Uterus (tissue), 4 donors: ENCODE results near the gene MAPRE3. TPM values are rescaled to one million over a fixed set of nuclear protein-coding genes. Genes with fewer than 3 reads are reported as not detected.

Source experiments
- DNase-seq, 2 donors: peaks; one replicate each; pipeline ENCODE4 v3.0.0-alpha.2; 2019 to 2020
- H3K27ac ChIP-seq, 2 donors: fragments of 200-600 bp; sonication (generic); 1 replicate in 1 of 2; 2 replicates in 1 of 2; pipeline ENCODE4 v1.5.1; 2016 to 2018
- H3K27me3 ChIP-seq, 2 donors: fragments of 200-600 bp; sonication (generic); one replicate each; pipeline ENCODE4 v1.5.1; 2018 to 2019; ENCODE audit warnings: control low read depth in 1 of 2
- H3K36me3 ChIP-seq, 2 donors: fragments of 200-600 bp; sonication (generic); one replicate each; pipeline ENCODE4 v1.5.1; 2019; ENCODE audit warnings: control low read depth in 1 of 2
- H3K4me1 ChIP-seq, 2 donors: fragments of 200-600 bp; sonication (generic); one replicate each; pipeline ENCODE4 v1.5.1; 2018 to 2019; ENCODE audit warnings: control low read depth in 1 of 2
- H3K4me3 ChIP-seq, 2 donors: fragments of 200-600 bp; sonication (generic); 1 replicate in 1 of 2; 2 replicates in 1 of 2; pipeline ENCODE4 v1.5.1; 2018 to 2019; ENCODE audit warnings: mild to moderate bottlenecking in 1 of 2
- H3K9me3 ChIP-seq, 2 donors: fragments of 200-600 bp; sonication (generic); one replicate each; pipeline ENCODE4 v1.5.1; 2019; ENCODE audit warnings: control low read depth in 1 of 2
- CTCF ChIP-seq, 4 experiments: fragments of 200-600 bp in 2 of 4; fragments of 450-650 bp in 2 of 4; sonication (generic) in 2 of 4; IDR thresholded peaks; one replicate each; pipeline ENCODE4 v1.5.1; 2016 to 2019; ENCODE audit warnings: antibody characterized with exemption in 4 of 4, mild to moderate bottlenecking in 2 of 4, moderate library complexity in 1 of 4
- POLR2A ChIP-seq, 2 donors: fragments of 450-650 bp; IDR thresholded peaks; one replicate each; pipeline ENCODE4 v1.6.1; 2016; ENCODE audit warnings: antibody characterized with exemption in 2 of 2, mild to moderate bottlenecking in 1 of 2, moderate library complexity in 1 of 2
- intact Hi-C: fragments of 100-400 bp; cut with DNase I; formaldehyde crosslinking; loops from one replicate; pipeline ENCODE4 v1.15.1; 2023; ENCODE audit warnings: low total_unique reads
- total RNA-seq, 4 donors: library from RNA; depleted of rRNA in 3 of 4; stranded (reverse); fragments of >200 nt in 3 of 4; gene quantifications; one replicate each; pipeline versions ENCODE4 v1.1.0 to v1.2.4, GENCODE V29; 2014 to 2023
- donor health status: DM: yes; HTN: yes; CAD: no.

MAPRE3 gene
- total RNA-seq, 4 donors from 2014 or later, result 2.9 to 49.6 (median 4.9) TPM

- Histone ChIP-seq H3K4me3 (no peak overlapping the region), H3K27ac (no peak overlapping the region), H3K4me1 (no peaks in the 10 kb centered on the region), H3K9me3 (no peaks in the 10 kb centered on the region), H3K27me3 (no peaks in the 10 kb centered on the region), H3K36me3 (no peaks in the 10 kb centered on the region)
- no peak for TF ChIP-seq CTCF (IDR thresholded peaks at IDR 0.05)
- no peak for TF ChIP-seq POLR2A (IDR thresholded peaks at IDR 0.05)
- DNase-seq, result no peak
- intact Hi-C loops, result no loop called here
These were observed 27.9 kb downstream of the MAPRE3 start for GRCh38 chr2:26998323-26998722.

GRCh38 chr2:27000228-27000627 lies 29.8 kb downstream of the MAPRE3 start:
- intact Hi-C loops, result no loop called here
- H3K36me3 ChIP-seq, result no peaks in the 10 kb centered on the region
- no peak for DNase-seq
- no peaks in the 10 kb centered on the region for H3K27me3 ChIP-seq
- TF ChIP-seq POLR2A (IDR thresholded peaks at IDR 0.05) (no peak), CTCF (IDR thresholded peaks at IDR 0.05) (no peak)
- no peaks in the 10 kb centered on the region for H3K4me1 ChIP-seq
- H3K9me3 ChIP-seq, result no peaks in the 10 kb centered on the region
- no peak overlapping the region for H3K27ac ChIP-seq
- H3K4me3 ChIP-seq, result no peak overlapping the region

GRCh38 chr2:27000995-27001394 lies 30.6 kb downstream of the MAPRE3 start:
- Histone ChIP-seq H3K27me3 (no peaks in the 10 kb centered on the region), H3K36me3 (no peaks in the 10 kb centered on the region), H3K4me1 (no peaks in the 10 kb centered on the region), H3K27ac (no peak overlapping the region), H3K9me3 (no peaks in the 10 kb centered on the region), H3K4me3 (no peak overlapping the region)
- intact Hi-C loops, result no loop called here
- TF ChIP-seq CTCF (IDR thresholded peaks at IDR 0.05) (no peak), POLR2A (IDR thresholded peaks at IDR 0.05) (no peak)
- DNase-seq, result no peak

GRCh38 chr2:27001950-27002349 lies 31.5 kb downstream of the MAPRE3 start:
- Histone ChIP-seq H3K36me3 (no peaks in the 10 kb centered on the region), H3K27ac (no peak overlapping the region), H3K4me1 (no peaks in the 10 kb centered on the region), H3K4me3 (no peak overlapping the region), H3K27me3 (no peaks in the 10 kb centered on the region), H3K9me3 (no peaks in the 10 kb centered on the region)
- DNase-seq, result no peak
- TF ChIP-seq POLR2A (IDR thresholded peaks at IDR 0.05), result no peak
- no peak for TF ChIP-seq CTCF (IDR thresholded peaks at IDR 0.05)
- intact Hi-C loops, result no loop called here

GRCh38 chr2:27003007-27003406 lies 32.6 kb downstream of the MAPRE3 start:
- H3K4me3 ChIP-seq, result no peak overlapping the region
- H3K4me1 ChIP-seq, result no peaks in the 10 kb centered on the region
- DNase-seq, result no peak
- no peaks in the 10 kb centered on the region for H3K9me3 ChIP-seq
- intact Hi-C loops, result no loop called here
- H3K36me3 ChIP-seq, result no peaks in the 10 kb centered on the region
- H3K27me3 ChIP-seq, result no peaks in the 10 kb centered on the region
- no peak overlapping the region for H3K27ac ChIP-seq
- TF ChIP-seq CTCF (IDR thresholded peaks at IDR 0.05) (no peak), POLR2A (IDR thresholded peaks at IDR 0.05) (no peak)
